Activated naive CD4-positive, alpha-beta T cell treated with anti-CD3 and anti-CD28 coated beads, Interleukin-2, amount 50 U/mL, for 24 hours (primary cell): Measurements from ENCODE around the gene GGTLC2.
"Not testable (repeated sequence)": the region's sequence is repeated elsewhere in the genome, so short reads cannot be mapped to it uniquely, and the experiment has no call there.

Source experiments
- H3K27ac Mint-ChIP-seq: one replicate; pipeline ENCODE4 v1.8.0; 2021; ENCODE audit warnings: mild to moderate bottlenecking, mixed read lengths
- H3K27me3 Mint-ChIP-seq: one replicate; pipeline ENCODE4 v1.8.0; 2021; ENCODE audit warnings: mixed read lengths
- H3K36me3 Mint-ChIP-seq: one replicate; pipeline ENCODE4 v1.8.0; 2021; ENCODE audit warnings: mixed read lengths
- H3K4me1 Mint-ChIP-seq: one replicate; pipeline ENCODE4 v1.8.0; 2021; ENCODE audit warnings: mixed read lengths
- H3K4me3 Mint-ChIP-seq: one replicate; pipeline ENCODE4 v1.8.0; 2021; ENCODE audit warnings: mild to moderate bottlenecking, mixed read lengths
- H3K9me3 Mint-ChIP-seq: one replicate; pipeline ENCODE4 v1.8.0; 2021; ENCODE audit warnings: mixed read lengths

The GGTLC2 gene

DNA sequence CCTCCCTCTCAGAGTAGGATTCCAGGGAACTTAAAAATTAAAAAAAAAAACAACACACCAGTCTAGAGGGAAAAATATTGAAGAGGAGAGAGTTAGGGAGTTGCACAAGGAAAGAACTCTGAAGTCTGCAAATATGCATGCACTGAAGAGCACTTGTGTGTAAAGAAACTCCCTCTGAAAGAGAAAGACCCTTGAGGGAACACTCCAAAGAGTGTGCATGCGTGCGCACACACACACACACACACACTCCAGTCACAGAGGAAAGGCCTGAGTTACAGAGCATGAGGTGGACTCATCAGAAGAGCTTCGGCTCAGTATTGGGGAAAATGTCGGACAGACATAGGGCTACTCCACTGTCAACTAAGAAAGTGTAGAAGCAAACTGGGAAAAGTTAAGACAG is 30.1 kb downstream of the GGTLC2 start:
- Mint-ChIP-seq H3K36me3 (no peaks in the 10 kb centered on the region), H3K27ac (no peak overlapping the region), H3K27me3 (peaks cover 7% of the 10 kb centered on the region), H3K9me3 (no peaks in the 10 kb centered on the region), H3K4me3 (no peak overlapping the region), H3K4me1 (no peaks in the 10 kb centered on the region)

DNA sequence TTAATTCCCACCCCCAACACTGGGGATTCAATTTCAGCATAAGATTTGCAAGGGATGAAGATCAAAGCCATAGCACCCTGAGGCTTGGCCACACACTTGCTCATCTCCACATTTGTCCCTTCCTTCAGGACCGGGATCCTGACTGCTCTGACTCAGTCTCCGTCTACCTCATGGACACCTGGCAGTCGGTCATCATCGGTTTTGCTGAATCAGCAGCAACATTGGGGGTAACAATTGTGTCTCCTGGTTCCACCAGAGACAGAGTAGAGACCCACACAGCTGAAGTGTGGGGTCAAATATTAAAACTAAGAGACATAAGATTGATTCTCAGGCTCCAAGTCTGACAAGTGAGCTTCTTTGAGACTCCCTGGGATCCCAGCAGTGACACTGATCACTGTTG is 34.6 kb downstream of the GGTLC2 start:
- no peaks in the 10 kb centered on the region for H3K9me3 Mint-ChIP-seq
- H3K27me3 Mint-ChIP-seq, result peaks cover 6% of the 10 kb centered on the region
- no peak overlapping the region for H3K4me3 Mint-ChIP-seq
- no peaks in the 10 kb centered on the region for H3K36me3 Mint-ChIP-seq
- H3K4me1 Mint-ChIP-seq, result no peaks in the 10 kb centered on the region
- H3K27ac Mint-ChIP-seq, result no peak overlapping the region

- no peaks in the 10 kb centered on the region for H3K36me3 Mint-ChIP-seq
- no peak overlapping the region for H3K4me3 Mint-ChIP-seq
- no peak overlapping the region for H3K27ac Mint-ChIP-seq
- H3K4me1 Mint-ChIP-seq, result no peaks in the 10 kb centered on the region
- H3K27me3 Mint-ChIP-seq, result peaks cover 2% of the 10 kb centered on the region
- H3K9me3 Mint-ChIP-seq, result no peaks in the 10 kb centered on the region
Observed at GRCh38 chr22:22680396-22680795, 36.0 kb downstream of the GGTLC2 start.

- Mint-ChIP-seq H3K36me3 (no peaks in the 10 kb centered on the region), H3K27ac (no peak overlapping the region), H3K4me3 (no peak overlapping the region), H3K27me3 (no peaks in the 10 kb centered on the region), H3K9me3 (no peaks in the 10 kb centered on the region), H3K4me1 (no peaks in the 10 kb centered on the region)
Observed at GRCh38 chr22:22681221-22681739, 36.9 kb downstream of the GGTLC2 start.

DNA sequence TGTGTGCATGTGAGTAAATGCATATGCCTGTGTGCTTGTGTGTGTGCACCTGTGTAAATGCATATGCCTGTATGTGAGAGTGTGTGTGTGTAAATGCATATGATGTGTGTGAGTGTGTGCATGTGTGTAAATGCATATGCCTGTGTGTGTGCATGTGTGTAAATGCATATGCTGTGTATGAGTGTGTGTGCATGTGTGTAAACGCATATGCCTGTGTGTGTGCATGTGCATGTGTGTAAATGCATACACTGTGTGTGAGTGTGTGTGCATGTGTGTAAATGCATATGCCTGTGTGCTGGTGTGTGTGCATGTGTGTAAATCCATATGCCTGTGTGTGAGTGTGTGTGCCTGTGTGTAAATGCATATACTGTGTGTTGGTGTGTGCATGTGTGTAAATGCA is 37.8 kb downstream of the GGTLC2 start:
- H3K27ac Mint-ChIP-seq, result no peak overlapping the region
- no peaks in the 10 kb centered on the region for H3K4me1 Mint-ChIP-seq
- H3K27me3 Mint-ChIP-seq, result no peaks in the 10 kb centered on the region
- no peaks in the 10 kb centered on the region for H3K36me3 Mint-ChIP-seq
- H3K4me3 Mint-ChIP-seq, result no peak overlapping the region
- no peaks in the 10 kb centered on the region for H3K9me3 Mint-ChIP-seq

- Mint-ChIP-seq H3K9me3 (no peaks in the 10 kb centered on the region), H3K4me3 (no peak overlapping the region), H3K36me3 (no peaks in the 10 kb centered on the region), H3K4me1 (no peaks in the 10 kb centered on the region), H3K27me3 (no peaks in the 10 kb centered on the region), H3K27ac (no peak overlapping the region)
Observed at GRCh38 chr22:22682807-22683667, 38.6 kb downstream of the GGTLC2 start.

- Mint-ChIP-seq H3K4me3 (no peak overlapping the region), H3K36me3 (no peaks in the 10 kb centered on the region), H3K27me3 (no peaks in the 10 kb centered on the region), H3K9me3 (no peaks in the 10 kb centered on the region), H3K27ac (no peak overlapping the region), H3K4me1 (no peaks in the 10 kb centered on the region)
Observed at GRCh38 chr22:22683668-22684361, 39.4 kb downstream of the GGTLC2 start.

- Mint-ChIP-seq H3K4me3 (no peak overlapping the region), H3K9me3 (no peaks in the 10 kb centered on the region), H3K27ac (no peak overlapping the region), H3K4me1 (no peaks in the 10 kb centered on the region), H3K27me3 (no peaks in the 10 kb centered on the region), H3K36me3 (no peaks in the 10 kb centered on the region)
Observed at GRCh38 chr22:22684580-22685561, 40.5 kb downstream of the GGTLC2 start.

GRCh38 chr22:22685586-22685985 is 41.2 kb downstream of the GGTLC2 start:
- H3K27me3 Mint-ChIP-seq, result no peaks in the 10 kb centered on the region
- no peaks in the 10 kb centered on the region for H3K4me1 Mint-ChIP-seq
- H3K9me3 Mint-ChIP-seq, result no peaks in the 10 kb centered on the region
- no peak overlapping the region for H3K4me3 Mint-ChIP-seq
- no peaks in the 10 kb centered on the region for H3K36me3 Mint-ChIP-seq
- H3K27ac Mint-ChIP-seq, result no peak overlapping the region

GRCh38 chr22:22686202-22687115 is 42.0 kb downstream of the GGTLC2 start:
- not testable (repeated sequence) for H3K4me1 Mint-ChIP-seq, H3K27ac Mint-ChIP-seq

DNA sequence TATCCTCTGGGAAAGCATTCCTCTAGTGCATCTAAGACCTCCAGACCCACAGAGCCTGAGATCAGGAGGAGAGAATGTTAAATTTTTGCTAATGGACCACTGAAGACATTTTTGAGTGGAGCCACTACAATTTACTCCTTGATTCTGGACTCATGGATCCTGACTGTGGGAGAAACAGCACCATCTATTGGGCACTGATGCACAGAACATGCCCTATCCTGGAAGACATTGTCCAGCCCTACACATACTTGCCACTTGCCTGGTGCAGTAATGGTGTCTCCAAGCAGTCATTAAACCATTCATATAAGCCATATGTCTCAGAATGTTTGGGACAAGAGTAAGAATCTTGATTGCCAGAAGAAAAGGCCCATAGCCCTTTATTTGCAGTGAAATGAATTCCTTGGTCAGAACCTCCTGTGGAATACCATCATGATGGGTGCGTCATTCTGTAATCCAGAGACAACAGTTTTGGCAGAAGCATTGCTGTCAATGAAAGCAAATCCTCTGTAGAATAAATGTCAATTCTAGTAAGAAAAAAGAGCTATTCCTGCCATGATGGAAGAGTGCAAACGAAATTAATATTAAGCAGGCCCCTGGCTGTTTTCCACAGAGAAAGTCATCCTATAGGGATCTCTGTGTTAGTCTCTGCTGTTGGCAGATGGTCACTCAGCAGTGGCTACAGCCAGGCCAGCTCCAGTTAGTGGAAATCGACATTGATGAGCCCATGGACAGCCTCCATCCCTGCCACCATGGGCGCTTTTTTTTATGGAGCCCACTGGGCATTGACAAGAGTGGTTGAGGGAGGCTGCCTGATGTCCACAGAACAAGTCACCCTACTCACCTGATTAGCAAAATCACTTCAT is 43.5 kb downstream of the GGTLC2 start:
- no peaks in the 10 kb centered on the region for H3K27me3 Mint-ChIP-seq
- no peaks in the 10 kb centered on the region for H3K9me3 Mint-ChIP-seq
- no peak overlapping the region for H3K4me3 Mint-ChIP-seq
- no peak overlapping the region for H3K27ac Mint-ChIP-seq
- no peaks in the 10 kb centered on the region for H3K36me3 Mint-ChIP-seq
- H3K4me1 Mint-ChIP-seq, result no peaks in the 10 kb centered on the region

More at GRCh38 chr22:22686202-22687115, 42.0 kb downstream of the GGTLC2 start:
- H3K27me3 Mint-ChIP-seq, H3K4me3 Mint-ChIP-seq, H3K36me3 Mint-ChIP-seq, H3K9me3 Mint-ChIP-seq: not testable (repeated sequence)

DNA sequence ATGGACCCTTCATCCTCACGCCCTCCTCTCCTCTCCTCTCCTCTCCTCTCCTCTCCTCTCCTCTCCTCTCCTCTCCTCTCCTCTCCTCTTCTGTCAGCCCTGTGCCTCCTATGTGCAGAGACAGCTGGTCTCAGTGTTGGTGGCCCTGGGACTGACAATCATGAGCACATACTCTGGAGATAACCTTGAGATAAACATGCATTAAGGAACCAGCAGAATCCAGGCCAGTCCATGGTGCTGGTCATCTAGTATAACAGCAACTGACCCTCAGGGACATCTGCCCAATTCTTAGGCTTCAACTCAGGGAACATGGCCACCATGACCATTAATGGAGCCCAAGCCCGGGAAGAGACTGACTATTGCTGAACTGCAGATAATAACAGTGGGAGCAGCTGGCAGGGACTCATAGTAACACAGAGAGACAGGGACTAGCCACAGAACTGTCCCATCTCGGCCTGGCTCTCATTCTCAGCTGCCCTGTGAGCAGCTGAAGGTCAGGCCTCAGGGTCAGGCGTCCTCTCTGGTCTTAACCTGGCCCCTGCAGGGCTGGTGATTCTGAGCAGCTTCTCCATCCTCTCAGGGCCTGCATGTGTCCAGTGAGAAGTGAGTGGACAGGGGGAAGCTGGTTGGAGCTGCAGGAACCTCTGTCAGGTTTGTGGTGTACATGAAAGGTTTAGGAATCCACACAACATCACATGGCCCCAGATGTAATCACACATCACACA is 45.4 kb downstream of the GGTLC2 start:
- H3K27me3 Mint-ChIP-seq, result no peaks in the 10 kb centered on the region
- H3K4me1 Mint-ChIP-seq, result no peaks in the 10 kb centered on the region
- no peak overlapping the region for H3K4me3 Mint-ChIP-seq
- no peaks in the 10 kb centered on the region for H3K9me3 Mint-ChIP-seq
- H3K27ac Mint-ChIP-seq, result no peak overlapping the region
- H3K36me3 Mint-ChIP-seq, result no peaks in the 10 kb centered on the region

DNA sequence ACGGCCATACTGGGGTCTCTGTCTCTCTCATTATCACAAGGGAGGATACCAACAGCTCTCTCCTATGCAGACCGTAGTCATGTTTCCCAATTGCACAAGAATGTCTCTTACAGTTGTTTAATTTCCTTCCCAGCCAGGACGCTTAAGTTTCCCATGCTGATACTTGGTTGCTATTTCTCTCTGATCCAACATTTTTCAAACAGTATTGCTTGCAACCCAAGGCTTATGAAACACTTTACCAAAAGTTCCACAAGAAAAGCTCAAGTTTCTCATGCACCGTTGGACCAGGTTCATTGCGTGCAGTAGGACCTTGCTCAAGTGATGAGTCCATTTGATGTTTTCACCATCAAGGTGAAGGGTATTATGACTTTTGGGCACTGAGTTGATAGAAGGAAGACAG is 46.6 kb downstream of the GGTLC2 start:
- H3K27ac Mint-ChIP-seq, result no peak overlapping the region
- H3K4me1 Mint-ChIP-seq, result no peaks in the 10 kb centered on the region
- H3K27me3 Mint-ChIP-seq, result no peaks in the 10 kb centered on the region
- no peak overlapping the region for H3K4me3 Mint-ChIP-seq
- H3K9me3 Mint-ChIP-seq, result no peaks in the 10 kb centered on the region
- no peaks in the 10 kb centered on the region for H3K36me3 Mint-ChIP-seq
